ENCODE measurements around the gene ZFR. TPM values are rescaled to one million over a fixed set of nuclear protein-coding genes. Genes with fewer than 3 reads are reported as not detected.
A peak's percentile ranks its signal among the peaks of the same experiment; 100 is the strongest.

ZFR gene
- total and polyA plus RNA-seq, 11 donors, result 18.2 to 79.9 (median 57.8) TPM

DNA sequence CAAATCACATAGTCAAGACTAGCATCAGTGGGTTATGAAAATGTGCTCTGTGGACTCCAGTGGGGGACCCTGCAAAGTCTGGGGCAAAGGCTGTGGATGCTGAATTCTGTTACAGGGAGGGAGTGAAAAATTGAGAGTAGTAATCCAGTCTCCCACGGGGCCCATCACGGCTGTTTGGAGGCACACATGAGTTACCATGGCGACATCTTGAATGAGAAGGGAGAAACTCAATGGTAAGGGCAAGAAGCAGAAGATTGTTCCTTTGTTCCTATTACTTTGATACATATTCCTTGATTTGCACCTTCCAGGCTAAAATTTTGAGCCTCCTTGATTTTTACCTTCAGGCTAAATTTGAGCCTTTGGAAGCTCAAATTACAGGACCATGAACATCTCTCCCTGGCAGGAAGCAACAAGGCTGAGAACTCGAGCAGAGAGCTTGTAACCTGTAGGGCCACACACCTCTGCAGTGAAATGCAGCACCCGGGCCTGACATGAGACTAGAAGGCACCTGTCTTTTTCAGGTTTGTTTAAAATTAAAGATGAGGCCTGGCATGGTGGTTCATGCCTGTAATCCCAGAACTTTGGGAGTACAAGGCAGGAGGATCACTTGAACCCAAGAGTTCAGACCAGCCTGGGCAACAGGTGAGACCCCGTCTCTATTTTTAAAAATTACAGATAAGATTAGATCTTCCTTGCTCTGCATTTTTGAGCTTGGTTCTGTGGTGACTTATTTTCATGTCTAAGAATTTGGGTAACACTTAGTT lies 31.0 kb upstream of the ZFR start:
- no peaks in the 10 kb centered on the region for H3K36me3 ChIP-seq
- H3K4me1 ChIP-seq, result no peaks in the 10 kb centered on the region
- H3K9me3 ChIP-seq, result no peaks in the 10 kb centered on the region
- no peak overlapping the region for H3K27ac ChIP-seq
- intact Hi-C loops (cut with DNase I), result no loop called here
- TF ChIP-seq CTCF (IDR thresholded peaks at IDR 0.05) (no peak), POLR2A (IDR thresholded peaks at IDR 0.05) (no peak)
- WGBS, 4 donors, result 66 to 84% (median 72%) methylated on average over 6 of the region's 6 CpGs
- H3K27me3 ChIP-seq, result no peaks in the 10 kb centered on the region
- H3K4me3 ChIP-seq, result no peak overlapping the region
- DNase-seq (no peak), ATAC-seq (no peak)

- Histone ChIP-seq H3K4me3 (no peak overlapping the region), H3K9me3 (no peaks in the 10 kb centered on the region), H3K27ac (no peak overlapping the region), H3K27me3 (no peaks in the 10 kb centered on the region), H3K4me1 (no peaks in the 10 kb centered on the region), H3K36me3 (no peaks in the 10 kb centered on the region)
- DNase-seq (no peak), ATAC-seq (peak in 1 of 4 donors; percentile 39)
- 54 to 64% (median 58%) methylated on average over 9 of the region's 9 CpGs for WGBS, 4 donors
- TF ChIP-seq POLR2A (IDR thresholded peaks at IDR 0.05), result no peak
- TF ChIP-seq CTCF (IDR thresholded peaks at IDR 0.05), result no peak
- intact Hi-C loops (cut with DNase I), result no loop called here
Measured at GRCh38 chr5:32474209-32474854, 29.8 kb upstream of the ZFR start.

GRCh38 chr5:32473072-32473471 lies 28.5 kb upstream of the ZFR start:
- TF ChIP-seq POLR2A (IDR thresholded peaks at IDR 0.05) (no peak), CTCF (IDR thresholded peaks at IDR 0.05) (no peak)
- no peak overlapping the region for H3K4me3 ChIP-seq
- H3K27ac ChIP-seq, result no peak overlapping the region
- H3K36me3 ChIP-seq, result no peaks in the 10 kb centered on the region
- intact Hi-C loops (cut with DNase I), result no loop called here
- WGBS, 4 donors, result 83 to 89% (median 86%) methylated on average over 7 of the region's 7 CpGs
- no peaks in the 10 kb centered on the region for H3K4me1 ChIP-seq
- H3K27me3 ChIP-seq, result no peaks in the 10 kb centered on the region
- no peaks in the 10 kb centered on the region for H3K9me3 ChIP-seq
- no peak for DNase-seq
- no peak for ATAC-seq

DNA sequence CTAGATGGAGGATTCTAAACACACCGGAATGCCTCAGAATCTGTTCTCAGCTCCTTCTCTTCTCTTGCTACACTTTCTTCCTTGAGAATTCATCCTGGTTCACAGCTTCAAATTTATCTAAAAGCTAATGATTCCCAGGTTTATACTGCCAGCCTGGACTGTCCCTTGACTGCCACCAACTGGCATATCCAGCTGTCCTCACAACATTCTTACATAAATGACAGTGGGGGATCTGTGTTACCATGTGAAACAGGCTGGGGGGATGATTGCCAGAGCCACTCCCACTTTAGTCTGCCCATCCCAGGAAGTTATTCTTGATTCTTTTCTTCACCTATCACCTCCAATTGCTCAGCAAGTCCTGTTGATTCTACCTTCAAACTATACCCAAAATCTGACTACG lies 27.2 kb upstream of the ZFR start:
- no peaks in the 10 kb centered on the region for H3K9me3 ChIP-seq
- DNase-seq (no peak), ATAC-seq (no peak)
- no peaks in the 10 kb centered on the region for H3K36me3 ChIP-seq
- WGBS, 4 donors, result 89 to 96% (median 93%) methylated on average over 2 of the region's 2 CpGs
- H3K27me3 ChIP-seq, result no peaks in the 10 kb centered on the region
- no peak for TF ChIP-seq POLR2A (IDR thresholded peaks at IDR 0.05)
- peak in 1 of 12 donors; percentile 19 for TF ChIP-seq CTCF (IDR thresholded peaks at IDR 0.05)
- intact Hi-C loops (cut with DNase I), result no loop called here
- no peak overlapping the region for H3K27ac ChIP-seq
- no peak overlapping the region for H3K4me3 ChIP-seq
- no peaks in the 10 kb centered on the region for H3K4me1 ChIP-seq
